GM12801 (cell line): Measurements from ENCODE around the gene ZNF787.

Source experiments
- TF ChIP-seq, protein P1 (sequence below): IDR thresholded peaks from one replicate; pipeline ENCODE4 v1.5.1; 2011; ENCODE audit warnings: control low read depth; ENCODE audit not compliant: insufficient read length; ENCODE audit errors: extremely low read depth

Gene ZNF787

GRCh38 chr19:56092685-56093631 is 28.1 kb downstream of the ZNF787 start:
- TF ChIP-seq, protein P1, sequence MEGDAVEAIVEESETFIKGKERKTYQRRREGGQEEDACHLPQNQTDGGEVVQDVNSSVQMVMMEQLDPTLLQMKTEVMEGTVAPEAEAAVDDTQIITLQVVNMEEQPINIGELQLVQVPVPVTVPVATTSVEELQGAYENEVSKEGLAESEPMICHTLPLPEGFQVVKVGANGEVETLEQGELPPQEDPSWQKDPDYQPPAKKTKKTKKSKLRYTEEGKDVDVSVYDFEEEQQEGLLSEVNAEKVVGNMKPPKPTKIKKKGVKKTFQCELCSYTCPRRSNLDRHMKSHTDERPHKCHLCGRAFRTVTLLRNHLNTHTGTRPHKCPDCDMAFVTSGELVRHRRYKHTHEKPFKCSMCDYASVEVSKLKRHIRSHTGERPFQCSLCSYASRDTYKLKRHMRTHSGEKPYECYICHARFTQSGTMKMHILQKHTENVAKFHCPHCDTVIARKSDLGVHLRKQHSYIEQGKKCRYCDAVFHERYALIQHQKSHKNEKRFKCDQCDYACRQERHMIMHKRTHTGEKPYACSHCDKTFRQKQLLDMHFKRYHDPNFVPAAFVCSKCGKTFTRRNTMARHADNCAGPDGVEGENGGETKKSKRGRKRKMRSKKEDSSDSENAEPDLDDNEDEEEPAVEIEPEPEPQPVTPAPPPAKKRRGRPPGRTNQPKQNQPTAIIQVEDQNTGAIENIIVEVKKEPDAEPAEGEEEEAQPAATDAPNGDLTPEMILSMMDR = no peak

DNA sequence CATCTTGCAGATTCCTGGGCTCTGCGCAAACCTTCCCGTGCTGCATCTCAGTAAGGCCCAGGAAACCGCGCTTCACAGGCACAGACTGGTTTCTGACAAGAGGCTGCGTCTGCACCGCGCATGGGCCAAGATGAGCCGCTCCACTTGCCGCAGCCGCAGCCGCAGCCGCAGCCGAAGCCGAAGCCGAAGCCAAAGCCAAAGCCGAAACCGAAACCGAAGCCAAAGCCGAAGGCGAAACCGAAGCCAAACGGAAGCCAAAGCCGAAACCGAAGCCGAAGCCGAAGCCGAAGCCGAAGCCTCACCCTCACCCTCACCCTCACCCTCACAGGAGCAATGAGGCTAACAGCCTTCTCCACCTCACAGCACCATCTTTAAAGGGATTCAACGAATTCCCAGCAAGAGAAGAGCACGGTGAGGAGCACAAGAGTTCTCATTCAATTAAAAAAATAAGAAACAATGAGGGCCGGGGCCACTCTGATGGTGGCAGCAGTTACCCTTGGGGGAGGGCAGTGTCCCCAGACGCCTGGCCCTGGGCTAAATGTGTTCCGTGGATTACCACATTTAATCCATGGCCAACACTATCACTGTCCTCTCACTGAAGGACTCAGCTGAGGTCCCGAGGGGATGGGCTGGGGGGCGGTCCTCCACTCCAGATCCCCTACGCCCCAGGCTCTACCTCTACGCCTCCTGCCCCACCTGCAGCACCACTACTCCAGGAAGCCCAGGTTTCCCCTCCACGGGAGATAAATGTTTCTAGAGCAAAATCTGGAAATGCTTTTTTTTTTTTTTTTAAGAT is 29.1 kb downstream of the ZNF787 start:
- TF ChIP-seq, protein P1 = no peak

DNA sequence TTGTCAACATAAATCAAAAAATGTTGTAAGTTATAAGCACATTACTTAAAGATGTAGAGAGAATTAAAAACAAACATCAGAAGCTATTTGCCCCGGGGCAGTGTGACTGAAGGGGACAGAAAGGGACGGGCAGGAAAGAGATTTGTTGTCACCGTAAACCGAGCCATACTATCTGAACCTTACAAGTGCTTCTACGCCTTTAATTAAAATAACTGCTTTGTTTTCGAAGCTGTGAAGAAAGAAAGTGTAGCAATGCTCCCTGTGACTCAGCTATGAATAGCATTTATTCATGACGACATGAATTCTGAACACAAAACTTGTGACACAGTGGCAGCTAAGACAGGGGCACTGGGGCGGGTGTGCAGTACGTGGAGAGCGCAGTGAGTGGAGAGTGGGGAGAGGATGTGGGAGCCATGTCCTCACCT is 30.0 kb downstream of the ZNF787 start:
- TF ChIP-seq, protein P1 = no peak

DNA sequence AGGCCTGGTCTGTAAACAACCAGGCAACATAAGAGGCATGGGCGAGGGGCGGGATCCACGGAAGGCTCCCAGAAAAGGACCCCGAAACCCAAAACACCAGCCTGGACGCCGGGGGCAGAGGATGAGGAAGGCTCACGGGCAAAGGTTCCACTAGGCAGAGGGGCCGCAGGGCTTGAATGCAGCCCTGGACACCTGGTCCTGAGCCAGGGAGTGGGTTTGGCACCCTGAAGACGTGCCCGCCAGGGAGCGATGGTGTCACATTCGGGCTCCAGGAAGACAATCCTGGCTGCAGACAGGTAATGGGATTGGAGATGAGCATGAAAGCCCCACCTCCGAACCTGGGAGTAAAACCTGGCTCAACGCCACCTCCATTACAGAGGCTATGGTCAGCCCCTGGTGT is 31.8 kb downstream of the ZNF787 start:
- TF ChIP-seq, protein P1 = no peak

- TF ChIP-seq, protein P1 = no peak
Measured at GRCh38 chr19:56088497-56089215, 32.4 kb downstream of the ZNF787 start.

DNA sequence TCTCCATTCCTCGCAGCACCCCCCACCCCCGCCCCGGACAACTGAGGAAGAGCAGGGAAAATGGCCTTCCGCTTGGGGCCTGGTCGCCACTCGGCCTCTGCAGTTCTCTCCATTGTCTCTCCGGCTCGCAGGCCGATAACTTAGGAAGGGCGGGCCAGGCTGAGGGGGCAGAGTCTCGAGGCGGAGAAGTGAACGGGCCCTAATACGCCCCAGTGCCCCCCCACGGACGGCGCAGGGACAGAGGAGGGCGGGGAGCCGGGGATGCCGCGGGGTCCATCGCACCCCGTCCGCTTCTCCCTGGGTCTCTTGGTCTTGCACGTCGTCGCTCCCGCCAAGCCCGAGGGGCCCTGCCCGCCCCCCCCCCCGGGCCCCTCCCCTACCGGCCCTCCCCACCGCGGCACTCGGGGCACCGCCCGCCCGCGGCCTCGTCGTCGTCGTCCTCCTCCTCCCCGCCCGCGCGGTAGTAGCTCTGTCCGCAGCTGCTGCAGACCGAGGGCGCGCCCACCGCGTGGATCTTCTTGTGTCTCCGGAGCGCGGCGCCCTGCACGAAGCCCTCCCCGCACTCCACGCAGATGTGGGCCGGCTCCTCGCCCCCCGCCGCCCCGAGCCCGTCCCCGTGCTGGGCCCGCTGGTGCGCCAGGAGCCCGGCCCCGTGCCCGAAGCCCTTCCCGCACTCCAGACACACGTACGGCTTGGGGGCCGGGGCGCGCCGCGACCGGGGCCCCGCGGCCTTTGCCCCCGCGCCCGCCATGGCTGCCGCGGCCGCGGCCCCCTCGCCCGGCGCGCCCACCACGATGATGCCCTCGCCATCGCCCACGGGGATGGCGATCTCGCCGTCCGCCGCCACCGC is 33.2 kb downstream of the ZNF787 start:
- TF ChIP-seq, protein P1 = no peak
